HG03354 (cell line): ENCODE measurements around the gene ZNF708.
"Not testable (repeated sequence)": the region's sequence is repeated elsewhere in the genome, so short reads cannot be mapped to it uniquely, and the experiment has no call there.

Experiments used
- ATAC-seq: cut with Tn5 transposase; IDR thresholded peaks from one replicate; pipeline ENCODE4 v1.9.1; 2021; ENCODE audit warnings: mild to moderate bottlenecking; ENCODE audit not compliant: unreplicated experiment, poor library complexity, severe bottlenecking

Gene ZNF708

GRCh38 chr19:21260848-21261381 lies 68.3 kb downstream of the ZNF708 start:
- ATAC-seq = not testable (repeated sequence)

DNA sequence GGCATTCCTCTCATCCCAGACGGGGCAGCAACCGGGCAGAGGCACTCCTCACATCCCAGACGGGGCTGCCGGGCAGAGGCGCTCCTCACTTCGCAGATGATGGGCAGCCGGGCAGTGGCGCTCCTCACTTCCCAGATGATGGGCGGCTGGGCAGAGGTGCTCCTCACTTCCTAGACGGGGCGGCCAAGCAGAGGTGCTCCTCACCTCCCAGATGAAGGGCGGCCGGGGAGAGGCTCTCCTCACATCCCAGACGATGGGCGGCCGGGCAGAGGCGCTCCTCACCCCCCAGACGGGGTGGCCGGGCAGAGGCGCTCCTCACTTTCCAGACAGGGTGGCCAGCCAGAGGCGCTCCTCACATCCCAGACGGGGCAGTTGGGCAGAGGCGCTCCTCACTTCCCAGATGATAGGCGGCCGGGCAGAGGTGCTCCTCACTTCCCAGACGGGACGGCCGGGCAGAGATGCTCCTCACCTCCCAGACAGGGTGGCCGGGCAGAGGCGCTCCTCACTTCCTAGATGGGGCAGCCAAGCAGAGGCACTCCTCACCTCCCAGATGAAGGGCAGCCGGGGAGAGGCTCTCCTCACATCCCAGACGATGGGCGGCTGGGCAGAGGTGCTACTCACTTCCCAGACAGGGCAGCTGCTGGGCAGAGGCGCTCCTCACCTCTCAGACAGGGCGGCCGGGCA lies 68.9 kb downstream of the ZNF708 start:
- ATAC-seq = no peak

DNA sequence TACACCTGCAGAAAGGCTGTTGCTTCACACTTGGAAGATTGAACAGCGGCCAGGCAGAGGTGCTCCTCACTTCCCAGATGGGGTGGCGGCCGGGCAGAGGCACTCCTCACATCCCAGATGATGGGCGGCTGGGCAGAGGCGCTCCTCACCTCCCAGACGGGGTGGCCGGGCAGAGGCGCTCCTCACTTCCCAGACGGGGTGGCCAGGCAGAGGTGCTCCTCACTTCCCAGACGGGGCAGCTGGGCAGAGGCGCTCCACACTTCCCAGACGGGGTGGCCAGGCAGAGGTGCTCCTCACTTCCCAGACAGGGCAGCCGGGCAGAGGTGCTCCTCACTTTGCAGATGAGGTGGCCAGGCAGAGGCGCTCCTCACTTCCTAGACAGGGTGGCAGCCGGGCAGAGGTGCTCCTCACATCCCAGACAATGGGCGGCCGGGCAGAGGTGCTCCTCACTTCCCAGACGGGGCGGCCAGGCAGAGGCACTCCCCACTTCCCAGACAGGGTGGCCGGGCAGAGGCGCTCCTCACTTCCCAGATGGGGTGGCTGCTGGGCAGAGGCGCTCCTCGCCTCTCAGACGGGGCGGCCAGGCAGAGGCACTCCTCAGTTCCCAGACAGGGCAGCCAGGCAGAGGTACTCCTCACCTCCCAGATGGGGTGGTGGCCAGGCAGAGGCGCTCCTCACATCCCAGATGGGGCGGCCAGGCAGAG lies 69.6 kb downstream of the ZNF708 start:
- not testable (repeated sequence) for ATAC-seq

- no peak for ATAC-seq
Observed at GRCh38 chr19:21256722-21257121, 72.5 kb downstream of the ZNF708 start.
